ENCODE measurements around the gene MGARP. TPM values are rescaled to one million over a fixed set of nuclear protein-coding genes. Genes with fewer than 3 reads are reported as not detected.

Gene MGARP
- total and polyA plus RNA-seq, 12 donors: 0.36 to 2.3 (median 1.4) TPM; not detected in 1

- H3K9me3 ChIP-seq: peaks cover 0 to 9% (median 0%) of the 10 kb centered on the region in 11 donors
- H3K36me3 ChIP-seq: peaks cover 0 to 7% (median 0%) of the 10 kb centered on the region in 9 donors
- no peak overlapping the region for H3K27ac ChIP-seq
- ATAC-seq (no peak), DNase-seq (no peak)
- 72 to 78% methylated on average over 7 of the region's 7 CpGs for WGBS, 2 donors
- H3K4me1 ChIP-seq: peaks cover 0 to 21% (median 14%) of the 10 kb centered on the region in 9 donors
- intact Hi-C loops (cut with DNase I): loop anchor here in 3 of 10 donors (10.0 kb wide), 3 partner anchors 57 to 177 kb away; no protein-coding TSS in a partner anchor
- H3K4me3 ChIP-seq: no peak overlapping the region
- TF ChIP-seq, protein P1, sequence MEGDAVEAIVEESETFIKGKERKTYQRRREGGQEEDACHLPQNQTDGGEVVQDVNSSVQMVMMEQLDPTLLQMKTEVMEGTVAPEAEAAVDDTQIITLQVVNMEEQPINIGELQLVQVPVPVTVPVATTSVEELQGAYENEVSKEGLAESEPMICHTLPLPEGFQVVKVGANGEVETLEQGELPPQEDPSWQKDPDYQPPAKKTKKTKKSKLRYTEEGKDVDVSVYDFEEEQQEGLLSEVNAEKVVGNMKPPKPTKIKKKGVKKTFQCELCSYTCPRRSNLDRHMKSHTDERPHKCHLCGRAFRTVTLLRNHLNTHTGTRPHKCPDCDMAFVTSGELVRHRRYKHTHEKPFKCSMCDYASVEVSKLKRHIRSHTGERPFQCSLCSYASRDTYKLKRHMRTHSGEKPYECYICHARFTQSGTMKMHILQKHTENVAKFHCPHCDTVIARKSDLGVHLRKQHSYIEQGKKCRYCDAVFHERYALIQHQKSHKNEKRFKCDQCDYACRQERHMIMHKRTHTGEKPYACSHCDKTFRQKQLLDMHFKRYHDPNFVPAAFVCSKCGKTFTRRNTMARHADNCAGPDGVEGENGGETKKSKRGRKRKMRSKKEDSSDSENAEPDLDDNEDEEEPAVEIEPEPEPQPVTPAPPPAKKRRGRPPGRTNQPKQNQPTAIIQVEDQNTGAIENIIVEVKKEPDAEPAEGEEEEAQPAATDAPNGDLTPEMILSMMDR (IDR thresholded peaks at IDR 0.05): no peak
- peaks cover 0 to 41% (median 17%) of the 10 kb centered on the region in 7 donors for H3K27me3 ChIP-seq
Observed at GRCh38 chr4:139282065-139282720, 2.2 kb upstream of the MGARP start.

GRCh38 chr4:139278912-139279759 lies 889 bp downstream of the MGARP start:
- TF ChIP-seq, protein P1 (IDR thresholded peaks at IDR 0.05): no peak
- H3K36me3 ChIP-seq: no peaks in the 10 kb centered on the region
- DNase-seq (no peak), ATAC-seq (peak in 7 of 8 donors; percentile 53 to 76 (median 65))
- peaks cover 0 to 63% (median 25%) of the 10 kb centered on the region in 7 donors for H3K27me3 ChIP-seq
- no peaks in the 10 kb centered on the region for H3K9me3 ChIP-seq
- peak overlapping the region; percentile 29 to 62 (median 57) for H3K4me3 ChIP-seq
- WGBS, 2 donors: 20 to 22% methylated on average over 40 of the region's 40 CpGs
- peaks cover 0 to 21% (median 14%) of the 10 kb centered on the region in 9 donors for H3K4me1 ChIP-seq
- intact Hi-C loops (cut with DNase I): loop anchor here in 1 of 10 donors (10.0 kb wide), 1 partner anchor 174 kb away; no protein-coding TSS in a partner anchor
- peak overlapping the region in 2 of 10 donors; percentile 15 to 18 for H3K27ac ChIP-seq

GRCh38 chr4:139278485-139278884 lies 1.5 kb downstream of the MGARP start:
- TF ChIP-seq, protein P1 (IDR thresholded peaks at IDR 0.05): no peak
- WGBS, 2 donors: 66 to 74% methylated on average over 16 of the region's 16 CpGs
- Histone ChIP-seq H3K36me3 (no peaks in the 10 kb centered on the region), H3K9me3 (no peaks in the 10 kb centered on the region), H3K27ac (peak overlapping the region in 1 of 10 donors; percentile 15), H3K4me1 (peaks cover 0 to 21% (median 14%) of the 10 kb centered on the region in 9 donors), H3K27me3 (peaks cover 0 to 63% (median 25%) of the 10 kb centered on the region in 7 donors), H3K4me3 (peak overlapping the region in 7 of 10 donors; percentile 44 to 62 (median 59))
- no peak for ATAC-seq
- DNase-seq: no peak
- intact Hi-C loops (cut with DNase I): loop anchor here in 1 of 10 donors (10.0 kb wide), 1 partner anchor 174 kb away; no protein-coding TSS in a partner anchor

- Histone ChIP-seq H3K27me3 (peaks cover 0 to 54% (median 25%) of the 10 kb centered on the region in 7 donors), H3K4me3 (no peak overlapping the region), H3K36me3 (no peaks in the 10 kb centered on the region), H3K4me1 (peaks cover 0 to 21% (median 14%) of the 10 kb centered on the region in 9 donors), H3K9me3 (no peaks in the 10 kb centered on the region), H3K27ac (no peak overlapping the region)
- WGBS, 2 donors: 92 to 94% methylated on average over 4 of the region's 4 CpGs
- intact Hi-C loops (cut with DNase I): loop anchor here in 1 of 10 donors (10.0 kb wide), 1 partner anchor 171 kb away; no protein-coding TSS in a partner anchor
- ATAC-seq (no peak), DNase-seq (no peak)
- TF ChIP-seq, protein P1 (IDR thresholded peaks at IDR 0.05): no peak
Observed at GRCh38 chr4:139275281-139275735, 4.7 kb downstream of the MGARP start.
